Measurements from ENCODE around the gene EPB41L3.

The EPB41L3 gene

DNA sequence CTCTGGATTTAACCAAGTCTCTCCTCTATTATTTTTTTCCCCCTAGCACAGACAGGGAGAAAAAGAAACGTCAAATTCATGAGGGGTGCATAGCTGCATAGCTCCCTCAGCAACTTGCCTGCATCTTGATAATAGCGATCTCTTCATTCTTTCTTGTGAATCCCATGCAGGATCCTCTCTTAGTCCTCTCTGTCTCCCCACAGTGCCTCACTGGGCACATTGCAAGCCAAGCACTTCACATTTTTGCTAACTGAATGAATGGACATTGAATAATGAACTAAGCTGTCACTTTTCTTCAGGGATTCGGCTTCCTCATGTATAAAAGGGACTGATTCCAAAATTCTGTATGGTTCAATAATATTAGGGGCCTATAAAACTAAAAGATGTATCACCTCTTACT lies 2.9 kb upstream of the EPB41L3 start:
- peak; percentile 8 for DNase-seq (ENCODE audit: low read depth)
- TF ChIP-seq, protein P1, sequence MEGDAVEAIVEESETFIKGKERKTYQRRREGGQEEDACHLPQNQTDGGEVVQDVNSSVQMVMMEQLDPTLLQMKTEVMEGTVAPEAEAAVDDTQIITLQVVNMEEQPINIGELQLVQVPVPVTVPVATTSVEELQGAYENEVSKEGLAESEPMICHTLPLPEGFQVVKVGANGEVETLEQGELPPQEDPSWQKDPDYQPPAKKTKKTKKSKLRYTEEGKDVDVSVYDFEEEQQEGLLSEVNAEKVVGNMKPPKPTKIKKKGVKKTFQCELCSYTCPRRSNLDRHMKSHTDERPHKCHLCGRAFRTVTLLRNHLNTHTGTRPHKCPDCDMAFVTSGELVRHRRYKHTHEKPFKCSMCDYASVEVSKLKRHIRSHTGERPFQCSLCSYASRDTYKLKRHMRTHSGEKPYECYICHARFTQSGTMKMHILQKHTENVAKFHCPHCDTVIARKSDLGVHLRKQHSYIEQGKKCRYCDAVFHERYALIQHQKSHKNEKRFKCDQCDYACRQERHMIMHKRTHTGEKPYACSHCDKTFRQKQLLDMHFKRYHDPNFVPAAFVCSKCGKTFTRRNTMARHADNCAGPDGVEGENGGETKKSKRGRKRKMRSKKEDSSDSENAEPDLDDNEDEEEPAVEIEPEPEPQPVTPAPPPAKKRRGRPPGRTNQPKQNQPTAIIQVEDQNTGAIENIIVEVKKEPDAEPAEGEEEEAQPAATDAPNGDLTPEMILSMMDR (IDR thresholded peaks at IDR 0.05; ENCODE audit: insufficient read depth, low read depth, low read length, missing control alignments) = no peak
- no peak overlapping the region for H3K4me3 ChIP-seq (ENCODE audit: low read depth, low read length)

DNA sequence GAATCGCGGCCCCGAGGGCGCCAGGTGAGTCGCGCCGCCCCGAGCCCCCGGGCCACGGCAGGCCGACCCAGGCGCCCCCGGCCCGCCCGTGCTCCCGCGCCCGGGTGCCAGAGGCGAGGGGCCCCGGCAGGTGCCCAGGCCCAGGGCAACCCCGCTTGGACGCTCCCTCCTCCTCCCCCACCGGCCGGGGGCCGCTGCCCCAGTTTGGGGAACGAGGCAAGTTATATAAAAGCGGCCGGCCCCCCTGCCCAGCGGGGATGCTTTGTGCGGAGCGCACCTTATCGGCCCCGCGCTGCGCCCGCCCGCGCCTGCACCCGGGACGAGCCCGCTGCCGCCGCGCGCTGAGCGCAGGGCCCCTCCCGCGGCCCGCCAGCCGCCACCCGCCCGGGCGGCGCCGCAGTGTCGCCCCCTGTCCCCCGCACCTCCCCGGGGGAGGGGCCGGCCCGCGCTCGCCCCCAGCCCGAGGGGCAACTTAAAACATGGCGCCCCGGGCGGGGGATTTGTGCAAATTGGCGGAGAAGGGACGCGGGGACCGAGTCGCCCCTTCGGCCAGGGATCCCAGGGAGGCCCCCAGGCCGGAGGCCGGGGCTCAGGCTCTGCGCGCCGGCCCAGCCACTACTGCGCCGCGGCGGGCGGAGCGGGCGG lies 639 bp downstream of the EPB41L3 start:
- DNase-seq (ENCODE audit: low read depth) = no peak
- no peak overlapping the region for H3K4me3 ChIP-seq (ENCODE audit: low read depth, low read length)
- TF ChIP-seq, protein P1 (IDR thresholded peaks at IDR 0.05; ENCODE audit: insufficient read depth, low read depth, low read length, missing control alignments) = no peak

DNA sequence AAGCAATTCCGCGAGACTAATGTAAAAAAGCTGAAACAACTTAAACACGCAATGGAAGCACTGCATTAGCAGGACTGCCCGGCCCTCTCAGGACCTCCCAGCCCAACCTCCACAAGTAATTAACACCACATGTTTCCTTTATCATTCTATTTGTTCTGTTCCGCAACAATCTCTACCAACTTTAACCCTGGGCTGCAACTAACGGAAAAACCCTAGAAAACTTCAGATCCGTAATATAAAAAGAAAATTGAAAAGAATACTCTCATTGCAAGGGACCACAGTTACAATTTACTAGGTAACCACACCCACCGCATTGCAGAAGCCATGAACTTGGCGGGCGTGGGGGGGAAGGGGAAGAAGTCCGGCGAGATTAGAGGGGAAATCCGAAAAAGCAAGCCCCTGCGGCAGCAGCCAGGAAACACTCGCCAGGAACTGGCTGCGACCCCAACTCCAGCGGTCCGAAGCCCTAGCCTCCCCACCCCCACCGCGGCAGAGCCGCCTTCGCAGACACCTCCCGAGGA lies 1.2 kb downstream of the EPB41L3 start:
- TF ChIP-seq, protein P1 (IDR thresholded peaks at IDR 0.05; ENCODE audit: insufficient read depth, low read depth, low read length, missing control alignments) = no peak

DNA sequence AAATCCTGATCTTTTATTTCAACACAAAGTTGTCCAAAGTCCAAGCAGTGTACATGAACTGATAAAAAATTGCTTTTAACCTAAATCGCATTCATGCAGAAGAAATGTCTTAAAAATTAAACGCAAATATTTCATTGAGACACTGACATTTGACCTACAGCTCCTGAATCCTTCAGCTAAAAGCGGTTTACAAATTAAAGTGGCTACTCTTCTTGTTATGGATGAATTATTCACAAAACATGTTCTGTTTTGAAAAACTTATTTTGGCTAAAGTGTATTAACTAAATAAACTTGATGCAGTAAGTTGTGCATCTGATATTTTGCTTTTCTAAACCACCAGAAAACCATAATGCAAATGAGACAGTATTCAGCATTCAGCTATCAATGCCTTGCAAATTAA lies 2.2 kb downstream of the EPB41L3 start:
- DNase-seq (ENCODE audit: low read depth) = no peak
- H3K4me3 ChIP-seq (ENCODE audit: low read depth, low read length) = no peak overlapping the region
- TF ChIP-seq, protein P1 (IDR thresholded peaks at IDR 0.05; ENCODE audit: insufficient read depth, low read depth, low read length, missing control alignments) = no peak

More for the DNA sequence above, 1.2 kb downstream of the EPB41L3 start:
- no peak for DNase-seq (ENCODE audit: low read depth)
- no peak overlapping the region for H3K4me3 ChIP-seq (ENCODE audit: low read depth, low read length)

DNA sequence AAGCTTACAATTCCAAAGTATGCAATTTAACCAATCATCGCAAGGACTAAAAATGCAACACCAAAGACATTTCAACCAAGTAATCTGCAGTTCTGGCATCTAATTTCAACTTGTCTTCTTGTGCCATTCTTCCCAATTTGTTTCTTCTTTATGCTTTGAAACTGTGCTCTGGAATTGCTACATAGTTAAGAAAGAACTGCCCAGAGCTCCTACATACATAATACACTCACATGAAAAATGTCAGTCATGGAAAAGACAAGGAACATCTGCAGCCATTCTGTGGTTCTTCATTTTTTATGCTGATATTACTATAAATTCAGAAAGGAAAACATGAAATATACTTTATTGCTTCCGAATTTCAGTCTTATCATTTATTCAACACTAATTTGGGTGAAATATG lies 4.4 kb downstream of the EPB41L3 start:
- no peak for DNase-seq (ENCODE audit: low read depth)
- TF ChIP-seq, protein P1 (IDR thresholded peaks at IDR 0.05; ENCODE audit: insufficient read depth, low read depth, low read length, missing control alignments) = no peak
- no peak overlapping the region for H3K4me3 ChIP-seq (ENCODE audit: low read depth, low read length)

DNA sequence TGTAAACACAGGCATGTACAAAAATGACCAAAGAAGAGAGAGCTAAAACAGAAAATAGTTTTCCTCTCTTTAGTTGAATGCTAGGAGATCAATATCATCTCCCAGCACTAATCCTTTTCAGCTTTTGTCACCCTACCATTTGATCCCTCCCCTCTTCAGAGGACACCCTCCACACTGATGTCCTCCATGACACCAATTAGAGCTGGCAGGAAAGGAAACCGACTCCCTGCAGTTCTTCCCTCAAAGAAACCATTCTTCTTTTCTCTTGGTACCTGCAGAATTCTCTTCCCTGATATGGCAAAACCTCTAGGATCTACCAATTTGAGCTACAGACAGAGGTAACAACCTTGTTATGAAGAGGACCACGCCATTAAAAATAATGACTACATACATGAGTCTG lies 5.3 kb downstream of the EPB41L3 start:
- TF ChIP-seq, protein P1 (IDR thresholded peaks at IDR 0.05; ENCODE audit: insufficient read depth, low read depth, low read length, missing control alignments) = no peak

DNA sequence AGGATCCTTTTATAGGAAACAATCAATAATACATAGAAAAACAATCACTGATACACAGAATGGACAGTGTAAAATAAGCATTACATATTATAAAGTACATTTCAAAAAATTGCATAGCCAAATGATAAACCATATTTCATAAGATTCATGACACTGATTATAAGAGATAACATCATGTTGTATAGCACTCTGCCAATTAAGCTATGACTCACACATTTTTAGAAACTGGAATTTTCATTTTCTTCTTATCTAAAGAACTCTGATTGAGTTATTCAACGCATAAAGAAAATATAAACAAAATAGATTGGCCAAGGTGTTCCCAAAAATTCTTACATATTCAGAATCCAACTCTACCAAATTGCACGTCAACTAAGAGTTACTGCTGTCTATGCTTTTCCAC lies 5.9 kb downstream of the EPB41L3 start:
- TF ChIP-seq, protein P1 (IDR thresholded peaks at IDR 0.05; ENCODE audit: insufficient read depth, low read depth, low read length, missing control alignments) = no peak
- no peak for DNase-seq (ENCODE audit: low read depth)
- H3K4me3 ChIP-seq (ENCODE audit: low read depth, low read length) = no peak overlapping the region

More for the DNA sequence above, 5.3 kb downstream of the EPB41L3 start:
- DNase-seq (ENCODE audit: low read depth) = no peak
- no peak overlapping the region for H3K4me3 ChIP-seq (ENCODE audit: low read depth, low read length)

Data from GM12865 (cell line).